ENCODE data around the gene TPP1. TPM values are rescaled to one million over a fixed set of nuclear protein-coding genes. Genes with fewer than 3 reads are reported as not detected.

Gene TPP1
- total RNA-seq, 1 donor from 2014 or later = 37.7 TPM

- TF ChIP-seq, protein P1, sequence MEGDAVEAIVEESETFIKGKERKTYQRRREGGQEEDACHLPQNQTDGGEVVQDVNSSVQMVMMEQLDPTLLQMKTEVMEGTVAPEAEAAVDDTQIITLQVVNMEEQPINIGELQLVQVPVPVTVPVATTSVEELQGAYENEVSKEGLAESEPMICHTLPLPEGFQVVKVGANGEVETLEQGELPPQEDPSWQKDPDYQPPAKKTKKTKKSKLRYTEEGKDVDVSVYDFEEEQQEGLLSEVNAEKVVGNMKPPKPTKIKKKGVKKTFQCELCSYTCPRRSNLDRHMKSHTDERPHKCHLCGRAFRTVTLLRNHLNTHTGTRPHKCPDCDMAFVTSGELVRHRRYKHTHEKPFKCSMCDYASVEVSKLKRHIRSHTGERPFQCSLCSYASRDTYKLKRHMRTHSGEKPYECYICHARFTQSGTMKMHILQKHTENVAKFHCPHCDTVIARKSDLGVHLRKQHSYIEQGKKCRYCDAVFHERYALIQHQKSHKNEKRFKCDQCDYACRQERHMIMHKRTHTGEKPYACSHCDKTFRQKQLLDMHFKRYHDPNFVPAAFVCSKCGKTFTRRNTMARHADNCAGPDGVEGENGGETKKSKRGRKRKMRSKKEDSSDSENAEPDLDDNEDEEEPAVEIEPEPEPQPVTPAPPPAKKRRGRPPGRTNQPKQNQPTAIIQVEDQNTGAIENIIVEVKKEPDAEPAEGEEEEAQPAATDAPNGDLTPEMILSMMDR (IDR thresholded peaks at IDR 0.05; ENCODE audit: partially characterized antibody, unreplicated experiment) = no peak
- DNase-seq = no peak
- Mint-ChIP-seq H3K4me3 (ENCODE audit: unreplicated experiment) (no peak overlapping the region), H3K9me3 (ENCODE audit: unreplicated experiment) (peaks cover 3% of the 10 kb centered on the region), H3K27me3 (ENCODE audit: unreplicated experiment) (peaks cover 6% of the 10 kb centered on the region), H3K4me1 (ENCODE audit: low read depth, unreplicated experiment) (peaks cover 4% of the 10 kb centered on the region), H3K27ac (ENCODE audit: unreplicated experiment) (no peak overlapping the region), H3K36me3 (ENCODE audit: unreplicated experiment) (no peaks in the 10 kb centered on the region)
Observed at GRCh38 chr11:6653656-6654055, 34.4 kb upstream of the TPP1 start.

DNA sequence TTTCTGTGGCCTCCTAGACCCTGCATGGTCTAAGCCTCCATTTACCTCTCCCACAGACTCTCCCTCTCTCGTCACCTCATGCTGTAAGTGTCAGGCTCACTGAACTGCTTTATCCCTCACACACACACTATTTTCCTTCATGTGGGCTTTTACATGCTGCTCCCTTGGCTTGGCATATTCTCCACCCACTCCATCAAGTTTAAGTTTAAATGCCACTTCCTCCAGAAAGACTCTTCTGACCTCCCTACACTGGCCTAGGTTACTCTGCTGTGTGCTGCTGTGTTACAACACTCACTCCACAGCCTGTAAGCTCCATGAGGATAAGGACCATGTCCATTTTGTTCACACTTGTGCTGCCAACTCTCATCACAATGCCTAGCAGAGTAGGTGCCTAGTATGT, 33.9 kb upstream of the TPP1 start:
- H3K4me3 Mint-ChIP-seq (ENCODE audit: unreplicated experiment) = no peak overlapping the region
- TF ChIP-seq, protein P1 (IDR thresholded peaks at IDR 0.05; ENCODE audit: partially characterized antibody, unreplicated experiment) = no peak
- H3K4me1 Mint-ChIP-seq (ENCODE audit: low read depth, unreplicated experiment) = peaks cover 4% of the 10 kb centered on the region
- H3K27ac Mint-ChIP-seq (ENCODE audit: unreplicated experiment) = no peak overlapping the region
- H3K9me3 Mint-ChIP-seq (ENCODE audit: unreplicated experiment) = peaks cover 3% of the 10 kb centered on the region
- peaks cover 6% of the 10 kb centered on the region for H3K27me3 Mint-ChIP-seq (ENCODE audit: unreplicated experiment)
- H3K36me3 Mint-ChIP-seq (ENCODE audit: unreplicated experiment) = no peaks in the 10 kb centered on the region
- DNase-seq = no peak

DNA sequence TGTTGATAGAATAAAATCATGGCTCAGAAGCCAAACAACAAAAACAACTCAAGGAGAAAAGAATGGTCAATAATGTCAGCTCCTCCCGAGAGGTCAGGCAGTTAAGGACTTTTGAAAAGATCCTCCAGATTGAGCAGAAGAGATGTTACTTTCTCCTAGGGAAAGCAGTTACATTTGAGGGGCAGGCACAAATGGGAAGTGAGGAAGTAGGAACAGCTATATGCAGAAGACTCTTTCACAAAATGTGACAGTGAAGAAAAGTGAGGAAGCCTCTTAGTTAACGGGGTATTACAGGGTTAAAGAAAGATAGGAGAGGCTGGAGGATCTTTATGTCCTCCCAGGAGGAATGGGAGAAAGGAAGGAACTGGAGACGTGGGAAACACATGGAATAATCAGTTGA, 33.0 kb upstream of the TPP1 start:
- Mint-ChIP-seq H3K27ac (ENCODE audit: unreplicated experiment) (no peak overlapping the region), H3K4me1 (ENCODE audit: low read depth, unreplicated experiment) (peaks cover 4% of the 10 kb centered on the region), H3K36me3 (ENCODE audit: unreplicated experiment) (no peaks in the 10 kb centered on the region), H3K9me3 (ENCODE audit: unreplicated experiment) (peaks cover 3% of the 10 kb centered on the region), H3K27me3 (ENCODE audit: unreplicated experiment) (peaks cover 6% of the 10 kb centered on the region), H3K4me3 (ENCODE audit: unreplicated experiment) (no peak overlapping the region)
- TF ChIP-seq, protein P1 (IDR thresholded peaks at IDR 0.05; ENCODE audit: partially characterized antibody, unreplicated experiment) = no peak
- DNase-seq = no peak

DNA sequence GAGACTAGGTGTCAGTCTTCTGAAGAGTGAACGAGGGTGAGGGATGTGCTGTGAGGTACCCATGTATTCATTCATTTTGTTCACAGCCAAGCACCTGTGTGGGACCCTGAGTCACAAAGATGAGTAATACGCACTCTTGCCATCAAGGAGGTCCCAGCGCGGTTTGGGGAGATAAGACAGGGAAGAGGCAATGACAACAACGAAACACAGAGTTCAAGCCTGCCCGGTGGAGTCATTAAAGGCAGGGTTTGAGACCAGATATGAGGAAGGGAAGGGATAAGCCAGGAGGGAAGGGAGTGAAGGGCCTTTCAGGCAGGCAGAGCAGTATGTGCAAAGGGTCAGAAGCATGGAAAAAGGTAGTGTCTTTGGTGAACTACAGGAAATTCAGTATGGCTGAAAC, 31.8 kb upstream of the TPP1 start:
- TF ChIP-seq, protein P1 (IDR thresholded peaks at IDR 0.05; ENCODE audit: partially characterized antibody, unreplicated experiment) = no peak
- no peaks in the 10 kb centered on the region for H3K4me1 Mint-ChIP-seq (ENCODE audit: low read depth, unreplicated experiment)
- no peaks in the 10 kb centered on the region for H3K36me3 Mint-ChIP-seq (ENCODE audit: unreplicated experiment)
- H3K4me3 Mint-ChIP-seq (ENCODE audit: unreplicated experiment) = no peak overlapping the region
- no peak for DNase-seq
- H3K27ac Mint-ChIP-seq (ENCODE audit: unreplicated experiment) = no peak overlapping the region
- H3K9me3 Mint-ChIP-seq (ENCODE audit: unreplicated experiment) = no peaks in the 10 kb centered on the region
- no peaks in the 10 kb centered on the region for H3K27me3 Mint-ChIP-seq (ENCODE audit: unreplicated experiment)

- TF ChIP-seq, protein P1 (IDR thresholded peaks at IDR 0.05; ENCODE audit: partially characterized antibody, unreplicated experiment) = no peak
- Mint-ChIP-seq H3K4me3 (ENCODE audit: unreplicated experiment) (no peak overlapping the region), H3K9me3 (ENCODE audit: unreplicated experiment) (no peaks in the 10 kb centered on the region), H3K4me1 (ENCODE audit: low read depth, unreplicated experiment) (peaks cover under 1% of the 10 kb centered on the region), H3K27me3 (ENCODE audit: unreplicated experiment) (peaks cover under 1% of the 10 kb centered on the region), H3K27ac (ENCODE audit: unreplicated experiment) (no peak overlapping the region), H3K36me3 (ENCODE audit: unreplicated experiment) (no peaks in the 10 kb centered on the region)
- no peak for DNase-seq
Observed at GRCh38 chr11:6650104-6650503, 30.9 kb upstream of the TPP1 start.
